Progenitor cell of endocrine pancreas (in vitro differentiated cells): ENCODE results near the gene IP6K3. TPM values are rescaled to one million over a fixed set of nuclear protein-coding genes. Genes with fewer than 3 reads are reported as not detected.

Source experiments
- DNase-seq: peaks from one replicate; pipeline ENCODE4 v3.0.0; 2021; ENCODE audit warnings: low spot score; ENCODE audit not compliant: unreplicated experiment
- H3K27ac Mint-ChIP-seq: 2 replicates; pipeline ENCODE4 v1.8.0; 2021; ENCODE audit warnings: mild to moderate bottlenecking, moderate library complexity, mixed read lengths
- H3K27me3 Mint-ChIP-seq: 2 replicates; pipeline ENCODE4 v1.8.0; 2021; ENCODE audit warnings: mixed read lengths
- H3K36me3 Mint-ChIP-seq: 2 replicates; pipeline ENCODE4 v1.8.0; 2022; ENCODE audit warnings: mixed read lengths; ENCODE audit not compliant: insufficient read depth
- H3K4me1 Mint-ChIP-seq: 2 replicates; pipeline ENCODE4 v1.8.0; 2021; ENCODE audit warnings: low read depth, mixed read lengths
- H3K4me3 Mint-ChIP-seq: 2 replicates; pipeline ENCODE4 v1.8.0; 2021; ENCODE audit warnings: low read depth, mild to moderate bottlenecking, moderate library complexity, mixed read lengths
- H3K9me3 Mint-ChIP-seq: 2 replicates; pipeline ENCODE4 v1.8.0; 2021; ENCODE audit warnings: low read depth, mixed read lengths
- total RNA-seq: library from RNA; stranded (reverse); gene quantifications from 2 replicates; pipeline ENCODE4 v1.2.1, GENCODE V29; 2021
- TF ChIP-seq, protein P1 (sequence below): fragments of 200-600 bp; sonication (generic); IDR thresholded peaks from one replicate; pipeline ENCODE4 v1.5.0; 2021; ENCODE audit warnings: antibody characterized with exemption, mild to moderate bottlenecking; ENCODE audit not compliant: unreplicated experiment

IP6K3 gene
- total RNA-seq, 1 donor from 2014 or later, result 0.14 TPM

- Mint-ChIP-seq H3K4me3 (peak within 1 kb of the TSS; percentile 98), H3K4me1 (peaks cover 25% of the 10 kb centered on the region), H3K27ac (peak within 1 kb of the TSS; percentile 99), H3K9me3 (no peaks in the 10 kb centered on the region), H3K27me3 (no peaks in the 10 kb centered on the region), H3K36me3 (peaks cover 9% of the 10 kb centered on the region)
- TF ChIP-seq, protein P1, sequence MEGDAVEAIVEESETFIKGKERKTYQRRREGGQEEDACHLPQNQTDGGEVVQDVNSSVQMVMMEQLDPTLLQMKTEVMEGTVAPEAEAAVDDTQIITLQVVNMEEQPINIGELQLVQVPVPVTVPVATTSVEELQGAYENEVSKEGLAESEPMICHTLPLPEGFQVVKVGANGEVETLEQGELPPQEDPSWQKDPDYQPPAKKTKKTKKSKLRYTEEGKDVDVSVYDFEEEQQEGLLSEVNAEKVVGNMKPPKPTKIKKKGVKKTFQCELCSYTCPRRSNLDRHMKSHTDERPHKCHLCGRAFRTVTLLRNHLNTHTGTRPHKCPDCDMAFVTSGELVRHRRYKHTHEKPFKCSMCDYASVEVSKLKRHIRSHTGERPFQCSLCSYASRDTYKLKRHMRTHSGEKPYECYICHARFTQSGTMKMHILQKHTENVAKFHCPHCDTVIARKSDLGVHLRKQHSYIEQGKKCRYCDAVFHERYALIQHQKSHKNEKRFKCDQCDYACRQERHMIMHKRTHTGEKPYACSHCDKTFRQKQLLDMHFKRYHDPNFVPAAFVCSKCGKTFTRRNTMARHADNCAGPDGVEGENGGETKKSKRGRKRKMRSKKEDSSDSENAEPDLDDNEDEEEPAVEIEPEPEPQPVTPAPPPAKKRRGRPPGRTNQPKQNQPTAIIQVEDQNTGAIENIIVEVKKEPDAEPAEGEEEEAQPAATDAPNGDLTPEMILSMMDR, result peak; percentile 61
- peak; percentile 96 for DNase-seq
These were observed 35.3 kb downstream of the IP6K3 start, which contains the start of gene UQCC2 for GRCh38 chr6:33711140-33712129. UQCC2 (minus strand) TSS chr6:33711700; CDS start chr6:33711686, 14 bp downstream.

GRCh38 chr6:33710296-33711121 lies 36.2 kb downstream of the IP6K3 start:
- Mint-ChIP-seq H3K27ac (peak overlapping the region; percentile 99), H3K9me3 (no peaks in the 10 kb centered on the region), H3K4me1 (peaks cover 27% of the 10 kb centered on the region), H3K36me3 (peaks cover 10% of the 10 kb centered on the region), H3K4me3 (peak overlapping the region; percentile 98), H3K27me3 (no peaks in the 10 kb centered on the region)
- TF ChIP-seq, protein P1, result no peak
- no peak for DNase-seq

DNA sequence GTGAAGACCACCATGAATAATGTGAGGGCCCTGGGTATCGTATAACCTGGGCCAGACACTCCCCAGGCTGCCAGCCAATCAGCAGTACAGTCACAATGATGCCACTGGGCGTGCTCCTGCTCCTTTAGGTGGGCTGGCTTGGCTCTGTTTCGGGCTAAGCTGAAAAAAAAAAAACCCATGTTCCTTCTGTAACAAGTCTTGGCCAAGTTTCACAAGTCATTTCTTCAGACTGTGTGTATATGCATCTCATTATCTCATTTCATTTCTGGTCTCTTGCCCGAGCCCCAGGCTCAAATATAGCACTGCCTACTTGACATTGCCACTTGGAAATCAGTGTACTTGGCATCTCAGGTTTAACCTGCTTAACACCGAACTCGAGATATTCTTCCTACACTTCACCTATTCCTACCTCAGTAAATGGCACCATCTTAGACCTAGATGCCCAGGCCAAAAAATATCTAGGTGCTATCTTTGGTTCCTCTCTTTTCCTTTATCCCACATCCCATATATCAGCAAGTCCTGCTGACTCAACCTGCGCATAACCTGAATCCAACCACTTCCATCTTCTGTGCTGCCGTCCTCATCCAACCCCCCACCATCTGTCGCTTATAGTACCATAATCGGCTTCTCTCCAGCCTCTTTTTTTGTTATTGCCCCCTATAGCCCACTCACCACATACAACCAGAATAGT lies 37.0 kb downstream of the IP6K3 start:
- Mint-ChIP-seq H3K9me3 (no peaks in the 10 kb centered on the region), H3K27ac (no peak overlapping the region), H3K27me3 (no peaks in the 10 kb centered on the region), H3K4me1 (peaks cover 27% of the 10 kb centered on the region), H3K4me3 (peak overlapping the region; percentile 98), H3K36me3 (peaks cover 10% of the 10 kb centered on the region)
- TF ChIP-seq, protein P1, result no peak
- no peak for DNase-seq

DNA sequence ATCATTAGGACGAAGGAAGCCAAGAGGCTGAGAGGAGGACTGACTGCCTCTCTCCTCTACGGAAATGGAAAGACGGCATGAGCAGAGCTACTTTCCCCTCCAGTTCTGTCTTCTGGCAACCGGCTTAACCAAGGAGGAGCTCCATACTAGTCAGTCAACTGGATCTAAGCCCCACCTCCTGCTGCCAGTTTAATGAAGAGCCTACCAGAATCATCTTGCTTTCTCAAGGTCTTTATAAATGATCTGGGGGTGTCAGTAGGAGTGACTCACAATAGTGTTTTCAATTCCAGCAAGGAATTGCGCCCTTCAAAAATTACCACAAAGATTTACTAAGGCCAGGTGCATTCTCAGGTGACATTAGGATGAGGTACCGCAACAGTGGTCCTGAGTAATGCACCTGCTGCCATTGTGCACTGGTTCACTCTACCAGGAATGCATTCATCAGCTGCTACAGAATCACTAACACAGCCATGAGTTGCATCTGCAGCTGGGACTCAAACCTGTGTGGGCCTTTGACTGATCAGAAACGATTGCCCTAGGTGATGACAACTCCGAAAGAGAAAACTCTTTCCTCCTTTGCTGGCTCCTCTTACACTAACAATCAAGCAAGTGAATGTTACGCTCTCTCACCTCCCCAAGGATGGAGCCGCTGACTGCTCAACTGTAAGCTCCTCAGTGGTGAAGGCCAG lies 38.0 kb downstream of the IP6K3 start:
- H3K36me3 Mint-ChIP-seq, result peaks cover 10% of the 10 kb centered on the region
- no peak overlapping the region for H3K4me3 Mint-ChIP-seq
- H3K27me3 Mint-ChIP-seq, result no peaks in the 10 kb centered on the region
- TF ChIP-seq, protein P1, result no peak
- peaks cover 31% of the 10 kb centered on the region for H3K4me1 Mint-ChIP-seq
- H3K27ac Mint-ChIP-seq, result no peak overlapping the region
- H3K9me3 Mint-ChIP-seq, result no peaks in the 10 kb centered on the region
- DNase-seq, result no peak
